ENCODE data around the gene CAP2. TPM values are rescaled to one million over a fixed set of nuclear protein-coding genes. Genes with fewer than 3 reads are reported as not detected.

CAP2 gene
- total RNA-seq, 1 experiment from 2014 or later = 11.5 TPM

- Mint-ChIP-seq H3K36me3 (ENCODE audit: insufficient read depth in 1 of 3, low read depth in 3 of 3) (peaks cover 11 to 40% (median 23%) of the 10 kb centered on the region in 3 experiments), H3K27ac (no peak overlapping the region), H3K4me1 (no peaks in the 10 kb centered on the region), H3K9me3 (peaks cover 62 to 63% of the 10 kb centered on the region in 2 experiments), H3K4me3 (no peak overlapping the region), H3K27me3 (ENCODE audit: low read depth) (0 out of 2 replicates have a peak, but pooled peaks cover 2% of the 10 kb centered on the region)
- no peak overlapping the region for H3K56ac ChIP-seq (ENCODE audit: insufficient read length, low read depth, low read length)
- no peak overlapping the region for H4K5ac ChIP-seq (ENCODE audit: insufficient read length, low read depth, low read length)
- H2AFZ ChIP-seq (ENCODE audit: low read length) = no peak overlapping the region
- H3K27ac ChIP-seq (ENCODE audit: insufficient read length, low read depth, low read length) = no peak overlapping the region
- H3K79me2 ChIP-seq (ENCODE audit: insufficient read depth, low read length) = no peaks in the 10 kb centered on the region
- H2BK20ac ChIP-seq (ENCODE audit: low read depth, low read length, poor library complexity, severe bottlenecking) = no peak overlapping the region
- H3K4ac ChIP-seq (ENCODE audit: low read depth, low read length) = no peak overlapping the region
- H3T11ph ChIP-seq (ENCODE audit: low read length) = no peak overlapping the region
- no peak for TF ChIP-seq CTCF (conservative IDR thresholded peaks at IDR 0.05)
- no peak overlapping the region for H3K9ac ChIP-seq (ENCODE audit: extremely low read depth, insufficient read length, low read length)
- no peak overlapping the region for H2BK120ac ChIP-seq (ENCODE audit: low read depth, low read length, poor library complexity, severe bottlenecking)
- no peak overlapping the region for H2BK5ac ChIP-seq (ENCODE audit: insufficient read length, low read length)
- no peaks in the 10 kb centered on the region for H3K23me2 ChIP-seq (ENCODE audit: insufficient read length, low read depth, low read length, poor library complexity, severe bottlenecking)
- no peak overlapping the region for H3K23ac ChIP-seq (ENCODE audit: insufficient read length, low read depth, low read length)
- no CpG with 5 or more reads among the region's 3 CpGs for WGBS (ENCODE audit: extremely low coverage, insufficient read length, low lambda C conversion rate)
- H3K14ac ChIP-seq (ENCODE audit: insufficient read depth, low read length) = no peak overlapping the region
- no peak overlapping the region for H2BK12ac ChIP-seq (ENCODE audit: insufficient read length, low read depth, low read length)
- H3K27me3 ChIP-seq (ENCODE audit: insufficient read depth, low read length) = no peaks in the 10 kb centered on the region
- DNase-seq = no peak
- H3K18ac ChIP-seq (ENCODE audit: insufficient read length, low read depth, low read length) = no peak overlapping the region
- H4K91ac ChIP-seq (ENCODE audit: insufficient read length, low read depth, low read length) = no peak overlapping the region
- H2BK15ac ChIP-seq (ENCODE audit: low read depth, low read length) = no peak overlapping the region
- no peak overlapping the region for H4K8ac ChIP-seq (replicated peaks; ENCODE audit: insufficient read length, low read depth, low read length)
- H3K9me3 ChIP-seq (ENCODE audit: control insufficient read depth, low read depth, low read length) = no peaks in the 10 kb centered on the region
- H4K20me1 ChIP-seq (ENCODE audit: control insufficient read depth, insufficient read depth, insufficient read length) = no peaks in the 10 kb centered on the region
- H3K79me1 ChIP-seq (ENCODE audit: insufficient read depth, low read depth, low read length, poor library complexity, severe bottlenecking) = no peaks in the 10 kb centered on the region
- H3K4me2 ChIP-seq (ENCODE audit: insufficient read depth, insufficient read length, low read length) = no peak overlapping the region
- H2AK5ac ChIP-seq (ENCODE audit: insufficient read length, low read length) = no peak overlapping the region
- no peaks in the 10 kb centered on the region for H3K4me1 ChIP-seq (ENCODE audit: insufficient read depth, low read length)
These were observed 169.2 kb downstream of the CAP2 start for GRCh38 chr6:17562636-17563035.
